ENCODE measurements around the gene SYNGR4. TPM values are rescaled to one million over a fixed set of nuclear protein-coding genes. Genes with fewer than 3 reads are reported as not detected.
A peak's percentile ranks its signal among the peaks of the same experiment; 100 is the strongest.

Gene SYNGR4
- total RNA-seq, 1 experiment from 2014 or later, result 0.32 TPM

- H3K36me3 Mint-ChIP-seq (ENCODE audit: insufficient read depth, unreplicated experiment), result peaks cover 53% of the 10 kb centered on the region
- no peaks in the 10 kb centered on the region for H3K36me3 ChIP-seq (ENCODE audit: control insufficient read depth, insufficient read depth, low read length)
- H3K4me1 Mint-ChIP-seq (ENCODE audit: low read depth, unreplicated experiment), result peaks cover 54% of the 10 kb centered on the region
- H3K9me3 ChIP-seq, result no peaks in the 10 kb centered on the region
- no peaks in the 10 kb centered on the region for H3K27me3 Mint-ChIP-seq (ENCODE audit: insufficient read depth, unreplicated experiment)
- intact Hi-C loops (cut with micrococcal nuclease; ENCODE audit: unreplicated experiment), result no loop called here
- ChIA-PET CTCF (interaction anchor here (1.0 kb wide), 1 partner anchor 81 kb away, joined by 4 read pairs; no protein-coding TSS in a partner anchor), POLR2A (interaction anchor here (0.5 kb wide), 1 partner anchor 1170 kb away, joined by 4 read pairs; no protein-coding TSS in a partner anchor)
- TF ChIP-seq, protein P1, sequence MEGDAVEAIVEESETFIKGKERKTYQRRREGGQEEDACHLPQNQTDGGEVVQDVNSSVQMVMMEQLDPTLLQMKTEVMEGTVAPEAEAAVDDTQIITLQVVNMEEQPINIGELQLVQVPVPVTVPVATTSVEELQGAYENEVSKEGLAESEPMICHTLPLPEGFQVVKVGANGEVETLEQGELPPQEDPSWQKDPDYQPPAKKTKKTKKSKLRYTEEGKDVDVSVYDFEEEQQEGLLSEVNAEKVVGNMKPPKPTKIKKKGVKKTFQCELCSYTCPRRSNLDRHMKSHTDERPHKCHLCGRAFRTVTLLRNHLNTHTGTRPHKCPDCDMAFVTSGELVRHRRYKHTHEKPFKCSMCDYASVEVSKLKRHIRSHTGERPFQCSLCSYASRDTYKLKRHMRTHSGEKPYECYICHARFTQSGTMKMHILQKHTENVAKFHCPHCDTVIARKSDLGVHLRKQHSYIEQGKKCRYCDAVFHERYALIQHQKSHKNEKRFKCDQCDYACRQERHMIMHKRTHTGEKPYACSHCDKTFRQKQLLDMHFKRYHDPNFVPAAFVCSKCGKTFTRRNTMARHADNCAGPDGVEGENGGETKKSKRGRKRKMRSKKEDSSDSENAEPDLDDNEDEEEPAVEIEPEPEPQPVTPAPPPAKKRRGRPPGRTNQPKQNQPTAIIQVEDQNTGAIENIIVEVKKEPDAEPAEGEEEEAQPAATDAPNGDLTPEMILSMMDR (IDR thresholded peaks at IDR 0.05; ENCODE audit: insufficient read depth in 1 of 2, low read depth in 1 of 2, low read length in 1 of 2, severe bottlenecking in 1 of 2, unreplicated experiment in 1 of 2), result no peak
- H3K27ac Mint-ChIP-seq (ENCODE audit: unreplicated experiment), result no peak overlapping the region
- no TSS peak for BruUV-seq (replicated peaks)
- no peak overlapping the region for H3K4me3 ChIP-seq (ENCODE audit: low read depth, low read length)
- H3K4me1 ChIP-seq, result peaks cover 47% of the 10 kb centered on the region
- H3K4me3 Mint-ChIP-seq (ENCODE audit: unreplicated experiment), result peak overlapping the region; percentile 66
- H3K27me3 ChIP-seq (replicated peaks; ENCODE audit: control insufficient read depth, insufficient read depth, low read length), result no peaks in the 10 kb centered on the region
- no peak for DNase-seq
- peaks cover 10% of the 10 kb centered on the region for H3K9me3 Mint-ChIP-seq (ENCODE audit: unreplicated experiment)
These were observed 31.3 kb downstream of the SYNGR4 start for GRCh38 chr19:48395499-48395898.

- intact Hi-C loops (cut with micrococcal nuclease; ENCODE audit: unreplicated experiment), result no loop called here
- CTCF ChIA-PET, result no interaction called here
- peaks cover 10% of the 10 kb centered on the region for H3K9me3 Mint-ChIP-seq (ENCODE audit: unreplicated experiment)
- H3K27ac Mint-ChIP-seq (ENCODE audit: unreplicated experiment), result no peak overlapping the region
- peak in 1 of 2 experiments; percentile 61 for DNase-seq
- no peaks in the 10 kb centered on the region for H3K27me3 Mint-ChIP-seq (ENCODE audit: insufficient read depth, unreplicated experiment)
- no peaks in the 10 kb centered on the region for H3K9me3 ChIP-seq
- H3K36me3 Mint-ChIP-seq (ENCODE audit: insufficient read depth, unreplicated experiment), result peaks cover 46% of the 10 kb centered on the region
- POLR2A ChIA-PET, result interaction anchor here (0.5 kb wide), 1 partner anchor 1171 kb away, joined by 4 read pairs; no protein-coding TSS in a partner anchor
- no peaks in the 10 kb centered on the region for H3K27me3 ChIP-seq (replicated peaks; ENCODE audit: control insufficient read depth, insufficient read depth, low read length)
- H3K4me3 ChIP-seq (ENCODE audit: low read depth, low read length), result no peak overlapping the region
- peaks cover 47% of the 10 kb centered on the region for H3K4me1 ChIP-seq
- TF ChIP-seq, protein P1 (IDR thresholded peaks at IDR 0.05; ENCODE audit: insufficient read depth in 1 of 2, low read depth in 1 of 2, low read length in 1 of 2, severe bottlenecking in 1 of 2, unreplicated experiment in 1 of 2), result no peak
- peak overlapping the region; percentile 66 for H3K4me3 Mint-ChIP-seq (ENCODE audit: unreplicated experiment)
- no peaks in the 10 kb centered on the region for H3K36me3 ChIP-seq (ENCODE audit: control insufficient read depth, insufficient read depth, low read length)
- peaks cover 54% of the 10 kb centered on the region for H3K4me1 Mint-ChIP-seq (ENCODE audit: low read depth, unreplicated experiment)
- BruUV-seq (replicated peaks), result no TSS peak
These were observed 32.1 kb downstream of the SYNGR4 start for GRCh38 chr19:48396016-48396823.

GRCh38 chr19:48396824-48397176 lies 32.6 kb downstream of the SYNGR4 start:
- Mint-ChIP-seq H3K4me1 (ENCODE audit: low read depth, unreplicated experiment) (peaks cover 54% of the 10 kb centered on the region), H3K27ac (ENCODE audit: unreplicated experiment) (no peak overlapping the region), H3K27me3 (ENCODE audit: insufficient read depth, unreplicated experiment) (no peaks in the 10 kb centered on the region), H3K4me3 (ENCODE audit: unreplicated experiment) (peak overlapping the region; percentile 83), H3K9me3 (ENCODE audit: unreplicated experiment) (peaks cover 10% of the 10 kb centered on the region), H3K36me3 (ENCODE audit: insufficient read depth, unreplicated experiment) (peaks cover 40% of the 10 kb centered on the region)
- POLR2A ChIA-PET, result no interaction called here
- TF ChIP-seq, protein P1 (IDR thresholded peaks at IDR 0.05; ENCODE audit: insufficient read depth in 1 of 2, low read depth in 1 of 2, low read length in 1 of 2, severe bottlenecking in 1 of 2, unreplicated experiment in 1 of 2), result no peak
- H3K9me3 ChIP-seq, result no peaks in the 10 kb centered on the region
- H3K4me3 ChIP-seq (ENCODE audit: low read depth, low read length), result no peak overlapping the region
- intact Hi-C loops (cut with micrococcal nuclease; ENCODE audit: unreplicated experiment), result no loop called here
- CTCF ChIA-PET, result no interaction called here
- H3K36me3 ChIP-seq (ENCODE audit: control insufficient read depth, insufficient read depth, low read length), result no peaks in the 10 kb centered on the region
- no TSS peak for BruUV-seq (replicated peaks)
- DNase-seq, result no peak
- H3K27me3 ChIP-seq (replicated peaks; ENCODE audit: control insufficient read depth, insufficient read depth, low read length), result no peaks in the 10 kb centered on the region
- peaks cover 47% of the 10 kb centered on the region for H3K4me1 ChIP-seq
